Measurements from ENCODE around the gene CCDC8.

CCDC8 gene

GRCh38 chr19:46413262-46414031, at the start of gene CCDC8:
Gene CCDC8 (minus strand): TSS chr19:46413564. CDS start chr19:46412810, 754 bp downstream.
- TF ChIP-seq CTCF (conservative IDR thresholded peaks at IDR 0.05; ENCODE audit: low read depth, low read length) = no peak
- peak within 1 kb of the TSS; percentile 67 for H3K4me3 ChIP-seq (ENCODE audit: low read length)
- DNase-seq (ENCODE audit: low read depth) = peak; percentile 81

GRCh38 chr19:46461537-46461936, 48.2 kb upstream of the CCDC8 start:
- no peak overlapping the region for H3K4me3 ChIP-seq (ENCODE audit: low read length)
- no peak for DNase-seq (ENCODE audit: low read depth)
- no peak for TF ChIP-seq CTCF (conservative IDR thresholded peaks at IDR 0.05; ENCODE audit: low read depth, low read length)

GRCh38 chr19:46460981-46461380, 47.6 kb upstream of the CCDC8 start:
- no peak for DNase-seq (ENCODE audit: low read depth)
- TF ChIP-seq CTCF (conservative IDR thresholded peaks at IDR 0.05; ENCODE audit: low read depth, low read length) = no peak
- H3K4me3 ChIP-seq (ENCODE audit: low read length) = no peak overlapping the region

- no peak overlapping the region for H3K4me3 ChIP-seq (ENCODE audit: low read length)
- no peak for DNase-seq (ENCODE audit: low read depth)
- no peak for TF ChIP-seq CTCF (conservative IDR thresholded peaks at IDR 0.05; ENCODE audit: low read depth, low read length)
Observed at GRCh38 chr19:46460055-46460454, 46.7 kb upstream of the CCDC8 start.

GRCh38 chr19:46456930-46457329, 43.6 kb upstream of the CCDC8 start:
- DNase-seq (ENCODE audit: low read depth) = no peak
- TF ChIP-seq CTCF (conservative IDR thresholded peaks at IDR 0.05; ENCODE audit: low read depth, low read length) = no peak
- H3K4me3 ChIP-seq (ENCODE audit: low read length) = no peak overlapping the region

- no peak overlapping the region for H3K4me3 ChIP-seq (ENCODE audit: low read length)
- no peak for TF ChIP-seq CTCF (conservative IDR thresholded peaks at IDR 0.05; ENCODE audit: low read depth, low read length)
- DNase-seq (ENCODE audit: low read depth) = no peak
Observed at GRCh38 chr19:46454244-46454643, 40.9 kb upstream of the CCDC8 start.

- no peak for DNase-seq (ENCODE audit: low read depth)
- TF ChIP-seq CTCF (conservative IDR thresholded peaks at IDR 0.05; ENCODE audit: low read depth, low read length) = no peak
- H3K4me3 ChIP-seq (ENCODE audit: low read length) = no peak overlapping the region
Observed at GRCh38 chr19:46453661-46454060, 40.3 kb upstream of the CCDC8 start.

Data from retinal pigment epithelial cell (primary cell).